Stimulated activated naive CD4-positive, alpha-beta T cell (primary cell): Measurements from ENCODE around the gene SDHB.

Source experiments
- DNase-seq, 6 experiments: peaks; one replicate each; lab custom pipeline; 2025; lab: John Stamatoyannopoulos, UW

Gene SDHB

GRCh38 chr1:17045634-17046333 lies 8.0 kb downstream of the SDHB start:
- DNase-seq, result peak in 2 of 6 experiments; percentile 20 to 32

GRCh38 chr1:17045150-17045549 lies 8.7 kb downstream of the SDHB start:
- DNase-seq, result no peak

- DNase-seq, result no peak
Measured at GRCh38 chr1:17043676-17044075, 10.2 kb downstream of the SDHB start.

GRCh38 chr1:17040135-17040534 lies 13.7 kb downstream of the SDHB start:
- DNase-seq, result no peak

- DNase-seq, result no peak
Measured at GRCh38 chr1:17039522-17039921, 14.3 kb downstream of the SDHB start.

- DNase-seq, result no peak
Measured at GRCh38 chr1:17033481-17033880, 20.4 kb downstream of the SDHB start.

GRCh38 chr1:17032741-17033140 lies 21.1 kb downstream of the SDHB start:
- DNase-seq, result no peak

- DNase-seq, result no peak
Measured at GRCh38 chr1:17031436-17031835, 22.4 kb downstream of the SDHB start.

- no peak for DNase-seq
Measured at GRCh38 chr1:17030206-17030605, 23.6 kb downstream of the SDHB start.

GRCh38 chr1:17028662-17029188 lies 25.1 kb downstream of the SDHB start:
- no peak for DNase-seq

GRCh38 chr1:17027900-17028299 lies 25.9 kb downstream of the SDHB start:
- no peak for DNase-seq

- no peak for DNase-seq
Measured at GRCh38 chr1:17027403-17027802, 26.4 kb downstream of the SDHB start.

- no peak for DNase-seq
Measured at GRCh38 chr1:17024721-17025120, 29.1 kb downstream of the SDHB start.

GRCh38 chr1:17023573-17023972 lies 30.3 kb downstream of the SDHB start:
- no peak for DNase-seq

- no peak for DNase-seq
Measured at GRCh38 chr1:17023102-17023501, 30.7 kb downstream of the SDHB start.

- no peak for DNase-seq
Measured at GRCh38 chr1:17021896-17022295, 31.9 kb downstream of the SDHB start.

GRCh38 chr1:17020502-17020901 lies 33.3 kb downstream of the SDHB start:
- no peak for DNase-seq

GRCh38 chr1:17018849-17019248 lies 35.0 kb downstream of the SDHB start:
- DNase-seq, result no peak

- DNase-seq, result no peak
Measured at GRCh38 chr1:17017435-17017834, 36.4 kb downstream of the SDHB start.

- no peak for DNase-seq
Measured at GRCh38 chr1:17016317-17016661, 37.5 kb downstream of the SDHB start.

GRCh38 chr1:17014671-17015567 lies 38.9 kb downstream of the SDHB start:
- no peak for DNase-seq

GRCh38 chr1:17013491-17014320 lies 40.1 kb downstream of the SDHB start:
- DNase-seq, result no peak
